ENCODE results near the gene PITPNC1. TPM values are rescaled to one million over a fixed set of nuclear protein-coding genes. Genes with fewer than 3 reads are reported as not detected.

The PITPNC1 gene
- total and polyA plus RNA-seq, 2 of the 13 experiments (the other 11 are each of a cell fraction or from before 2014, with no cell fraction given) = 4.1 to 5.7 TPM

DNA sequence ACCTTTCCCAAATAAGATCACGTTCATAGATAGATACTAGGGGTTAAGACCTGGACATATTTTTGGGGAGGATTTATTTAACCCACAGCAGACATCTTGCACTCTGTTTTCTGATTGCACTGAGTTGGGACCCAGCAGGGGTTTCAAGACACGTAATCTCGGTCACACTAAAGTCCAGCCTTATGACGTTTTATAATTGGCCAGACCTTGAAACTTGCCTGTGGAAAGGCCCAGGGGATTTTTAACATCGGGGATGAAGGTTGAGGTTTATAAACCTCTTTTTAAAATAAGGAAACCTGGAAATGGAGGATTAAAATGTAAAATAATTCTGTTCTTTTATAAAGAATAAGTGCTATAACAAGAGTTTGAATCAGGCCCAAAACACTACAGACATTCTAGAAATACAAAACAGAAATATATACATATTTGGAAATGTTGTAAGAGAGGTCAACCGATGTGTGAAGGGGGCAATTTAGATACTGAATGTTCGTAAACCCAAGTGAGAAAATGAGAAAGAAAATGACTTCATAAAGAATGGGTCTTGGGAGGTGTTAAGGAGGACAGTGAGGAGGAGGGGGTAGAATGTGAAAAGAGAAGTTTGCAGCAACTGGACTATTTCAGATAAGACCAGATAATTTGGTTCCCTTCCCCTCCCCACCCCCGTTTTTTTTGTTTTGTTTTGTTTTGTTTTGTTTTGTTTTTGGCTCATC, 279.6 kb downstream of the PITPNC1 start:
- DNase-seq (ENCODE audit: low spot score) = no peak
- H3K27ac ChIP-seq (ENCODE audit: extremely low read length, insufficient read depth, low read length) = no peak overlapping the region
- intact Hi-C loops (cut with micrococcal nuclease; ENCODE audit: unreplicated experiment) = no loop called here
- no peak overlapping the region for H3K9ac ChIP-seq (ENCODE audit: insufficient read depth, low read depth, low read length)
- no peak overlapping the region for H3K4me3 ChIP-seq (replicated peaks in 1 of 3; ENCODE audit: insufficient read depth in 1 of 3, low read depth in 2 of 3, low read length in 3 of 3)
- WGBS (ENCODE audit: low lambda C conversion rate) = 29% methylated on average over 8 of the region's 8 CpGs
- FAIRE-seq = no peak
- H3K4me1 ChIP-seq (ENCODE audit: insufficient read depth, low read length) = no peaks in the 10 kb centered on the region
- no TSS peak for BruUV-seq (replicated peaks)
- in situ Hi-C loops (cut with HindIII; ENCODE audit: extremely low pct_ligation_motif_present, low pct_unique_long_range_greater_than_20kb) = no loop called here
- ChIA-PET POLR2A (no interaction called here), CTCF (ENCODE audit: low intra/inter-chr PET ratio, low total read pairs) (no interaction called here)
- H3K27me3 ChIP-seq (ENCODE audit: control insufficient read depth in 1 of 2, insufficient read depth in 2 of 2, low read length in 2 of 2) = 0 out of 5 replicates have a peak, but pooled peaks cover 0 to 2% of the 10 kb centered on the region in 2 experiments
- no peaks in the 10 kb centered on the region for H3K79me2 ChIP-seq (ENCODE audit: insufficient read depth, low read length)
- no peak for ATAC-seq
- no peaks in the 10 kb centered on the region for H4K20me1 ChIP-seq (ENCODE audit: insufficient read depth, low read length)
- H3K4me2 ChIP-seq (ENCODE audit: low read depth, low read length) = no peak overlapping the region
- H2AFZ ChIP-seq (ENCODE audit: low read length) = no peak overlapping the region
- H3K36me3 ChIP-seq (replicated peaks in 1 of 2; ENCODE audit: control insufficient read depth in 1 of 2, insufficient read depth in 2 of 2, low read length in 2 of 2) = no peaks in the 10 kb centered on the region
- H3K9me3 ChIP-seq (ENCODE audit: low read length) = no peaks in the 10 kb centered on the region
- TF ChIP-seq ASH2L (IDR thresholded peaks at IDR 0.05; ENCODE audit: insufficient read length, low read depth, low read length) (no peak), PITX1 (CRISPR knock-in tag; IDR thresholded peaks at IDR 0.05) (no peak), NPAS2 (CRISPR knock-in tag; IDR thresholded peaks at IDR 0.05; ENCODE audit: borderline replicate concordance) (no peak), ZHX2 (IDR thresholded peaks at IDR 0.05; ENCODE audit: low read depth) (no peak), ZHX2 (CRISPR knock-in tag; IDR thresholded peaks at IDR 0.05; ENCODE audit: borderline replicate concordance) (no peak), SP4 (CRISPR knock-in tag; IDR thresholded peaks at IDR 0.05) (no peak), MAF1 (CRISPR knock-in tag; IDR thresholded peaks at IDR 0.05; ENCODE audit: borderline replicate concordance) (no peak), TAF15 (IDR thresholded peaks at IDR 0.05; ENCODE audit: low read depth, low read length, poor library complexity, severe bottlenecking) (no peak), ZNF503 (CRISPR knock-in tag; IDR thresholded peaks at IDR 0.05) (no peak), SP1 (IDR thresholded peaks at IDR 0.05) (no peak), SP1 (CRISPR knock-in tag; IDR thresholded peaks at IDR 0.05) (no peak)
